Loucy (cell line): ENCODE results near the gene OR56A3.

Experiments used
- CTCF ChIP-seq: fragments of 200-600 bp; sonication (generic); conservative IDR thresholded peaks from 2 replicates; pipeline ENCODE4 v1.5.1; 2014; ENCODE audit warnings: mild to moderate bottlenecking, antibody characterized with exemption, low read length
- EZH2phosphoT487 ChIP-seq: fragments of 200-600 bp; IDR thresholded peaks from 2 replicates; pipeline ENCODE4 v1.6.1; 2018; ENCODE audit warnings: antibody characterized with exemption, mild to moderate bottlenecking, moderate library complexity, borderline replicate concordance

- no peak for TF ChIP-seq CTCF
- no peak for TF ChIP-seq EZH2phosphoT487
Observed at GRCh38 chr11:5967708-5968107, 25.7 kb downstream of the OR56A3 start.
